HepG2 (cell line): ENCODE results near the gene RHOT2. TPM values are rescaled to one million over a fixed set of nuclear protein-coding genes. Genes with fewer than 3 reads are reported as not detected.
A peak's percentile ranks its signal among the peaks of the same experiment; 100 is the strongest.

Source experiments
- AHR ChIP-seq: IDR thresholded peaks from 2 replicates; pipeline ENCODE4 v1.6.1; 2018; ENCODE audit warnings: missing genetic modification reagents, missing compliant biosample characterization
- DR1 ChIP-seq: sonication (generic); formaldehyde crosslinking; IDR thresholded peaks from 2 replicates; pipeline ENCODE4 v1.8.0; 2021; ENCODE audit warnings: mild to moderate bottlenecking, missing genetic modification reagents, inconsistent platforms
- FOXP1 ChIP-seq, 2 experiments: fragments of 450-650 bp in 1 of 2; IDR thresholded peaks; 2 replicates each; pipeline ENCODE4 v1.6.1; 2017 to 2018; ENCODE audit warnings: antibody characterized with exemption in 1 of 2
- KMT2A ChIP-seq: sonication (generic); formaldehyde crosslinking; IDR thresholded peaks from 2 replicates; pipeline ENCODE4 v1.4.0; 2020; ENCODE audit warnings: missing genetic modification reagents
- SALL1 ChIP-seq: sonication (generic); formaldehyde crosslinking; IDR thresholded peaks from 2 replicates; pipeline ENCODE4 v1.8.0; 2022; ENCODE audit warnings: mild to moderate bottlenecking, missing genetic modification reagents
- SP4 ChIP-seq: sonication (generic); formaldehyde crosslinking; IDR thresholded peaks from 2 replicates; pipeline ENCODE4 v1.8.1; 2023; ENCODE audit warnings: mild to moderate bottlenecking, missing genetic modification reagents
- ZBTB1 ChIP-seq: sonication (generic); formaldehyde crosslinking; IDR thresholded peaks from 2 replicates; pipeline ENCODE4 v1.4.0; 2020; ENCODE audit warnings: missing genetic modification reagents, borderline replicate concordance
- ZNF282 ChIP-seq: fragments of 450-650 bp; IDR thresholded peaks from 2 replicates; pipeline ENCODE4 v1.6.1; 2018; ENCODE audit not compliant: partially characterized antibody
- polyA plus RNA-seq, 8 experiments: library from polyadenylated mRNA; depleted of rRNA in 3 of 8; stranded (reverse) in 7 of 8; unstranded in 1 of 8; fragments of >200 nt; fragmentation: Illumina TruSeq in 4 of 8; extraction: Trizol in 4 of 8; gene quantifications; 2 replicates each; pipeline versions ENCODE4 v1.2.1 to v1.2.3, GENCODE V29; 2011 to 2016; ENCODE audit warnings: low read depth in 4 of 8, missing spikeins in 1 of 8, mixed read lengths in 1 of 8; ENCODE audit not compliant: insufficient read depth in 1 of 8
- total RNA-seq, 5 experiments: library from RNA; depleted of rRNA; stranded (reverse); fragments of >200 nt; fragmentation: Illumina TruSeq; extraction: Trizol; gene quantifications; 2 replicates each; pipeline ENCODE4 v1.2.3, GENCODE V29; 2016; ENCODE audit warnings: low read depth in 1 of 5
- TF ChIP-seq, protein P1 (sequence below): sonication (generic); formaldehyde crosslinking; IDR thresholded peaks from 2 replicates; pipeline ENCODE4 v1.5.0; 2020; ENCODE audit warnings: mild to moderate bottlenecking, missing genetic modification reagents, borderline replicate concordance
- TF ChIP-seq, protein P2 (sequence below): IDR thresholded peaks from 2 replicates; pipeline ENCODE4 v1.6.1; 2012; ENCODE audit warnings: low read length, improper control_type of control experiment
- TF ChIP-seq, protein P3 (sequence below): sonication (generic); formaldehyde crosslinking; IDR thresholded peaks from 2 replicates; pipeline ENCODE4 v1.4.0; 2020; ENCODE audit warnings: missing genetic modification reagents, borderline replicate concordance
- TF ChIP-seq, protein P4 (sequence below): fragments of 450-650 bp; IDR thresholded peaks from 2 replicates; pipeline ENCODE4 v1.6.1; 2016

The RHOT2 gene
- total and polyA plus RNA-seq, 2 of the 13 experiments (the other 11 are each of a cell fraction or from before 2014, with no cell fraction given): 63.6 to 76.9 TPM

DNA sequence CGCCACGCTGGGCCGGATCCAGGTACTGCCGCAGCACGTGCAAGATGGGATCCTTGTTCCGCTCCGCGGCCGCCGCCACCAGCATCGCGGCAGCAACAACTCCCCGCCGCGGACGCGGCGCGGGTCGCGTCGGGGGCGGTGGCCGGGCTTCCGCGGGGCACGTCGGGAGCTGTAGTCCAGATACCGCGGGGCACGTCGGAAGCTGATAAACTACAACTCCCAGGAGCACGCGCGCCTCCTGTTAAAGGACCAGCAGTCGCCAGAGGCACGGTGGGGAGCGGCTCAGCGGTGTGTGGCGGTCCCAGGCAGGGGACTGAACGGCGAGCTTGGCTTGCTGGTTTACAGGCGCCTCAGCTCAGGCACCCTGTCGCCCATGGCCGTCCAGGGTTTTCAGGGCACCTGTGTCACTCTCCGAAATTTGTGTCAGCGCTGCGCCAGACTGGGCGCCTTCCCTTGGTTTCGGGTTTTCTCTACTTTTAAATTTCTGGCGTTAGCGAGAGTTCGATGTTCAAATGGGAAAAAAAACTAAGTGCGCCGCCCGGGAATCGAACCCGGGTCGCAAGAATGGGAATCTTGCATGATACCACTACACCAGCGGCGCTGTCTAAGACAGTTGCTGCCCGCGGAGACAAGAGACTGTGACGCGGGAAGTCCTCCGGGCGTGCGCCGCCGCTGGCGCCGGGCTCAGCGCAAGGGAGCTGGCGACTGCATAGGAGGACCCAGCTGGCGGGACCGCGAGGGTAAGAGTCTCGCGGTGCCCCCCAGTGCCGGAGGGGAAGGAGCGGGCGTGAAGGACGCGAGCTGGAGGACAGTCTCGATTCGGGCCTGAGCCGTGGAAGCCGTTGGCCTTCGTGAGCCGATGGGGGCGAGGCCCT, 31.5 kb upstream of the RHOT2 start, which contains the start of gene METTL26 (continued):
- TF ChIP-seq, protein P1, sequence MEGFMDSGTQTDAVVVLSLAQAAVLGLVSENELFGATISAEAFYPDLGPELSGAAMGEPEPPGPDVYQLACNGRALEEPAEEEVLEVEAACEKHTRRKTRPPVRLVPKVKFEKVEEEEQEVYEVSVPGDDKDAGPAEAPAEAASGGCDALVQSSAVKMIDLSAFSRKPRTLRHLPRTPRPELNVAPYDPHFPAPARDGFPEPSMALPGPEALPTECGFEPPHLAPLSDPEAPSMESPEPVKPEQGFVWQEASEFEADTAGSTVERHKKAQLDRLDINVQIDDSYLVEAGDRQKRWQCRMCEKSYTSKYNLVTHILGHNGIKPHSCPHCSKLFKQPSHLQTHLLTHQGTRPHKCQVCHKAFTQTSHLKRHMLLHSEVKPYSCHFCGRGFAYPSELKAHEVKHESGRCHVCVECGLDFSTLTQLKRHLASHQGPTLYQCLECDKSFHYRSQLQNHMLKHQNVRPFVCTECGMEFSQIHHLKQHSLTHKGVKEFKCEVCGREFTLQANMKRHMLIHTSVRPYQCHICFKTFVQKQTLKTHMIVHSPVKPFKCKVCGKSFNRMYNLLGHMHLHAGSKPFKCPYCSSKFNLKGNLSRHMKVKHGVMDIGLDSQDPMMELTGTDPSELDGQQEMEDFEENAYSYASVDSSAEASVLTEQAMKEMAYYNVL: peak; percentile 48; the same call in 1 of the 2 replicates
- TF ChIP-seq SALL1 (peak; percentile 90), DR1 (CRISPR knock-in tag) (no peak; the same call in 1 of the 2 replicates), SP4 (CRISPR knock-in tag) (peak; percentile 82), AHR (CRISPR knock-in tag) (no peak; the same call in 1 of the 2 replicates), ZBTB1 (CRISPR knock-in tag) (no peak), FOXP1 (IDR thresholded peaks at IDR 0.05) (no peak), FOXP1 (CRISPR knock-in tag; IDR thresholded peaks at IDR 0.05) (no peak), KMT2A (CRISPR knock-in tag) (no peak), ZNF282 (no peak)
- TF ChIP-seq, protein P2, sequence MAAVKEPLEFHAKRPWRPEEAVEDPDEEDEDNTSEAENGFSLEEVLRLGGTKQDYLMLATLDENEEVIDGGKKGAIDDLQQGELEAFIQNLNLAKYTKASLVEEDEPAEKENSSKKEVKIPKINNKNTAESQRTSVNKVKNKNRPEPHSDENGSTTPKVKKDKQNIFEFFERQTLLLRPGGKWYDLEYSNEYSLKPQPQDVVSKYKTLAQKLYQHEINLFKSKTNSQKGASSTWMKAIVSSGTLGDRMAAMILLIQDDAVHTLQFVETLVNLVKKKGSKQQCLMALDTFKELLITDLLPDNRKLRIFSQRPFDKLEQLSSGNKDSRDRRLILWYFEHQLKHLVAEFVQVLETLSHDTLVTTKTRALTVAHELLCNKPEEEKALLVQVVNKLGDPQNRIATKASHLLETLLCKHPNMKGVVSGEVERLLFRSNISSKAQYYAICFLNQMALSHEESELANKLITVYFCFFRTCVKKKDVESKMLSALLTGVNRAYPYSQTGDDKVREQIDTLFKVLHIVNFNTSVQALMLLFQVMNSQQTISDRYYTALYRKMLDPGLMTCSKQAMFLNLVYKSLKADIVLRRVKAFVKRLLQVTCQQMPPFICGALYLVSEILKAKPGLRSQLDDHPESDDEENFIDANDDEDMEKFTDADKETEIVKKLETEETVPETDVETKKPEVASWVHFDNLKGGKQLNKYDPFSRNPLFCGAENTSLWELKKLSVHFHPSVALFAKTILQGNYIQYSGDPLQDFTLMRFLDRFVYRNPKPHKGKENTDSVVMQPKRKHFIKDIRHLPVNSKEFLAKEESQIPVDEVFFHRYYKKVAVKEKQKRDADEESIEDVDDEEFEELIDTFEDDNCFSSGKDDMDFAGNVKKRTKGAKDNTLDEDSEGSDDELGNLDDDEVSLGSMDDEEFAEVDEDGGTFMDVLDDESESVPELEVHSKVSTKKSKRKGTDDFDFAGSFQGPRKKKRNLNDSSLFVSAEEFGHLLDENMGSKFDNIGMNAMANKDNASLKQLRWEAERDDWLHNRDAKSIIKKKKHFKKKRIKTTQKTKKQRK: no peak
- TF ChIP-seq, protein P3, sequence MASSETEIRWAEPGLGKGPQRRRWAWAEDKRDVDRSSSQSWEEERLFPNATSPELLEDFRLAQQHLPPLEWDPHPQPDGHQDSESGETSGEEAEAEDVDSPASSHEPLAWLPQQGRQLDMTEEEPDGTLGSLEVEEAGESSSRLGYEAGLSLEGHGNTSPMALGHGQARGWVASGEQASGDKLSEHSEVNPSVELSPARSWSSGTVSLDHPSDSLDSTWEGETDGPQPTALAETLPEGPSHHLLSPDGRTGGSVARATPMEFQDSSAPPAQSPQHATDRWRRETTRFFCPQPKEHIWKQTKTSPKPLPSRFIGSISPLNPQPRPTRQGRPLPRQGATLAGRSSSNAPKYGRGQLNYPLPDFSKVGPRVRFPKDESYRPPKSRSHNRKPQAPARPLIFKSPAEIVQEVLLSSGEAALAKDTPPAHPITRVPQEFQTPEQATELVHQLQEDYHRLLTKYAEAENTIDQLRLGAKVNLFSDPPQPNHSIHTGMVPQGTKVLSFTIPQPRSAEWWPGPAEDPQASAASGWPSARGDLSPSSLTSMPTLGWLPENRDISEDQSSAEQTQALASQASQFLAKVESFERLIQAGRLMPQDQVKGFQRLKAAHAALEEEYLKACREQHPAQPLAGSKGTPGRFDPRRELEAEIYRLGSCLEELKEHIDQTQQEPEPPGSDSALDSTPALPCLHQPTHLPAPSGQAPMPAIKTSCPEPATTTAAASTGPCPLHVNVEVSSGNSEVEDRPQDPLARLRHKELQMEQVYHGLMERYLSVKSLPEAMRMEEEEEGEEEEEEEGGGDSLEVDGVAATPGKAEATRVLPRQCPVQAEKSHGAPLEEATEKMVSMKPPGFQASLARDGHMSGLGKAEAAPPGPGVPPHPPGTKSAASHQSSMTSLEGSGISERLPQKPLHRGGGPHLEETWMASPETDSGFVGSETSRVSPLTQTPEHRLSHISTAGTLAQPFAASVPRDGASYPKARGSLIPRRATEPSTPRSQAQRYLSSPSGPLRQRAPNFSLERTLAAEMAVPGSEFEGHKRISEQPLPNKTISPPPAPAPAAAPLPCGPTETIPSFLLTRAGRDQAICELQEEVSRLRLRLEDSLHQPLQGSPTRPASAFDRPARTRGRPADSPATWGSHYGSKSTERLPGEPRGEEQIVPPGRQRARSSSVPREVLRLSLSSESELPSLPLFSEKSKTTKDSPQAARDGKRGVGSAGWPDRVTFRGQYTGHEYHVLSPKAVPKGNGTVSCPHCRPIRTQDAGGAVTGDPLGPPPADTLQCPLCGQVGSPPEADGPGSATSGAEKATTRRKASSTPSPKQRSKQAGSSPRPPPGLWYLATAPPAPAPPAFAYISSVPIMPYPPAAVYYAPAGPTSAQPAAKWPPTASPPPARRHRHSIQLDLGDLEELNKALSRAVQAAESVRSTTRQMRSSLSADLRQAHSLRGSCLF (CRISPR knock-in tag): no peak
- TF ChIP-seq, protein P4, sequence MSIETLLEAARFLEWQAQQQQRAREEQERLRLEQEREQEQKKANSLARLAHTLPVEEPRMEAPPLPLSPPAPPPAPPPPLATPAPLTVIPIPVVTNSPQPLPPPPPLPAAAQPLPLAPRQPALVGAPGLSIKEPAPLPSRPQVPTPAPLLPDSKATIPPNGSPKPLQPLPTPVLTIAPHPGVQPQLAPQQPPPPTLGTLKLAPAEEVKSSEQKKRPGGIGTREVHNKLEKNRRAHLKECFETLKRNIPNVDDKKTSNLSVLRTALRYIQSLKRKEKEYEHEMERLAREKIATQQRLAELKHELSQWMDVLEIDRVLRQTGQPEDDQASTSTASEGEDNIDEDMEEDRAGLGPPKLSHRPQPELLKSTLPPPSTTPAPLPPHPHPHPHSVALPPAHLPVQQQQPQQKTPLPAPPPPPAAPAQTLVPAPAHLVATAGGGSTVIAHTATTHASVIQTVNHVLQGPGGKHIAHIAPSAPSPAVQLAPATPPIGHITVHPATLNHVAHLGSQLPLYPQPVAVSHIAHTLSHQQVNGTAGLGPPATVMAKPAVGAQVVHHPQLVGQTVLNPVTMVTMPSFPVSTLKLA: peak; percentile 80
